PFSK-1 (cell line): ENCODE measurements around the gene GDPD3.

Experiments used
- POLR2AphosphoS5 ChIP-seq: IDR thresholded peaks from 2 replicates; pipeline ENCODE4 v1.6.1; 2012; ENCODE audit warnings: low read depth, mild to moderate bottlenecking, control low read depth, low read length, moderate library complexity
- REST ChIP-seq, 2 experiments: IDR thresholded peaks; 2 replicates each; pipeline versions ENCODE4 v1.6.1 to v1.8.0; 2011 to 2012; ENCODE audit warnings: low read depth in 2 of 2, low read length in 2 of 2, control low read depth in 1 of 2, inconsistent platforms in 1 of 2, mild to moderate bottlenecking in 1 of 2, moderate library complexity in 1 of 2; ENCODE audit not compliant: insufficient read depth in 1 of 2
- SIN3A ChIP-seq: IDR thresholded peaks from 2 replicates; pipeline ENCODE4 v1.6.1; 2012; ENCODE audit warnings: mild to moderate bottlenecking, low read length, moderate library complexity, borderline replicate concordance; ENCODE audit not compliant: insufficient read depth
- TAF1 ChIP-seq: IDR thresholded peaks from 2 replicates; pipeline ENCODE4 v1.6.1; 2012; ENCODE audit warnings: low read length, control low read depth, borderline replicate concordance; ENCODE audit not compliant: insufficient read depth

- TF ChIP-seq POLR2AphosphoS5, result no peak
- TF ChIP-seq TAF1, result no peak
- no peak for TF ChIP-seq REST (IDR thresholded peaks at IDR 0.05; ENCODE audit: insufficient read depth in 1 of 2, low read depth in 2 of 2, low read length in 2 of 2)
- TF ChIP-seq SIN3A, result no peak
Measured at GRCh38 chr16:30143347-30143702, 30.0 kb upstream of the GDPD3 start.
